GM21528 (cell line): Measurements from ENCODE around the gene NT5C1B.
"Not testable (repeated sequence)": the region's sequence is repeated elsewhere in the genome, so short reads cannot be mapped to it uniquely, and the experiment has no call there.

Experiments used
- ATAC-seq: cut with Tn5 transposase; IDR thresholded peaks from one replicate; pipeline ENCODE4 v1.9.1; 2021; ENCODE audit warnings: mild to moderate bottlenecking, moderate library complexity; ENCODE audit not compliant: unreplicated experiment, low FRiP score

Gene NT5C1B

DNA sequence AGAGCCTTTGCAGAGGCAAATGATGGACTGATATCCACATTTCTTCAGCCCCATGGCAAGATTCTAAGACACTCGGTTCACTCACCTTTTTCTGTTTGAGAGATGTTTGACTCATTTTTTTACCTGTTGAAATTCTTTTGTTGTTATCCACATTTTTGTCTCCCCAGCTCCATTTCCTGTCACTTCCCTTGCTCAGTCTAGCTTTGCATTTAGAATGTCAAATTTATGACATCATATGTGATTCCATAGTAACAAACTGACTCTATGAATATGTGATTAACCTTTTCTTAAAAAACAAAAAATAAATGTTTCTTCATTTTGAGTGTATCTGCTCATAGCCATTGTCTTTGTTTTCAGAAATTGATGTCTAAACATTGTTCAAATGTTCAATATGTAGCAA is at the start of gene NT5C1B:
Gene NT5C1B (minus strand): TSS at position 216 of the 400 bp plus-strand sequence. CDS start 101 bp downstream, at position 115.
- no peak for ATAC-seq

- no peak for ATAC-seq
These were observed 47.8 kb upstream of the NT5C1B start for GRCh38 chr2:18637196-18637595.

- not testable (repeated sequence) for ATAC-seq
These were observed 43.3 kb upstream of the NT5C1B start for GRCh38 chr2:18632699-18633098.

GRCh38 chr2:18630941-18631340 is 41.6 kb upstream of the NT5C1B start:
- no peak for ATAC-seq

DNA sequence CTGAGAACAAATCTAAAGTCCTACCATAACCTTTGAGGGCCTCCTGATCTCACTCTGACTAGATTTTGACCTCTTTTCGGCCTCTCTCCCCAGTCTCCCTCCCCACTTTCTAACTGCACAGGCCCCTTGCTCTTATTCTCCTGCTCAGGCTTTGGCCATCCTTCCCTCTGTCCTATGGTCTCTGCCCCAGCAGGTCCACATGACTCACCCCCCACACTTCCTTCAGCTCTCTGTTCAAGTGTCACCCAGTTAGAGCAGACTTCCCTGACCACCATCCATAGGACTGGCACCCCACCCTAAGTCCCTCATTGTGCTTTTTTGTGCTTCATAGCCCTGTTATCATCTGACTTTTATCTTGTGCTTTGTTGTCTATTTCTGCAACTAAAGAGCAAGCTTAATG is 41.2 kb upstream of the NT5C1B start:
- ATAC-seq, result no peak

DNA sequence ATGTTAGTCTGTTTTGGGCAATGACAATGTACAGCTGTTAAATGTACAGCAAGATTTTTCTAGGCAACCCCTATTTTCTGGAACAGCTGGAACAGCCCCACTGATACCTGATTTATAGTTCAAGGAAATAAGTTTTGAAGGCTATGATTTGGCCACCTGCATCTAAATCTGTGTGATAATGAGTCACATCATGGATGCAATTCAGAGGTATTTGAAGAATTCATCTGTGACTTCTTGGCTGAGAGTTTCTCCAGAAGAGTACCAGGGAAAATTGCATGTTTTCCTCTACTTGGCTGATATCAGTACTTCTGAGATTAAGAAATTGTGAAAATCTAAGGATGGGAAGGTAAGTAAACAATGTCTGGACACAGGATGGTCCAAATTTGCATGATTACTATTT is 40.7 kb upstream of the NT5C1B start:
- ATAC-seq, result no peak

DNA sequence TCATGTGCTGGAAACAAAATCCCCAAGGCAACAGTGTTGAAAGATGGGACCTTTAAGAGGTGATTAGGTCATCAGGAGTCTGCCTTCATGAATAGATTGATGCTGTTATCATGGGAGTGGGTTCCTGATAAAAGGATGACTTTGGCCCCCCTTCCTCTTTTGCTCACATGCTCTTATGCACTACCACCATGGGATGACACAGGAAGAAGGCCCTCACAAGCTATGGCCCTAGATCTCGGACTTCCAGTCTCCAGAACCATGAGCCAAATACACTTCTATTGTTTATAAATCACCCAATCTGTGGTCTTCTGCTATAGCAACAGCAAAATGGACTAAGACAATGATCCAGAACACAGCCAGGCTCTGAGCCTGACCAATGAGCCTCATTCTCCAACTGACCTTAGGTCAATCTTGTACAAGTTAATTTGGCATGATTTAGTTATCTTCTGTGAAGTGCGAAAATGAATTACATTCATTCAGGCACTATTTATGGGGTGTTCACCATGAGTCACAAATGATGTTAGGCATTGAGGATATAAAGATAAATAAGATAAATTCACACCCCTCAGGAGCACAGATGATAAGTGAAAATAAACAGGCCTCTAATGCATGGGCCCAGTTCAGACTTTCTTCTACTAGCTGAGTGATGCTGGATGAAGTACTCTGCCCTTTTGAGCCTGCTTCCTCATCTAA is 37.7 kb upstream of the NT5C1B start:
- no peak for ATAC-seq

DNA sequence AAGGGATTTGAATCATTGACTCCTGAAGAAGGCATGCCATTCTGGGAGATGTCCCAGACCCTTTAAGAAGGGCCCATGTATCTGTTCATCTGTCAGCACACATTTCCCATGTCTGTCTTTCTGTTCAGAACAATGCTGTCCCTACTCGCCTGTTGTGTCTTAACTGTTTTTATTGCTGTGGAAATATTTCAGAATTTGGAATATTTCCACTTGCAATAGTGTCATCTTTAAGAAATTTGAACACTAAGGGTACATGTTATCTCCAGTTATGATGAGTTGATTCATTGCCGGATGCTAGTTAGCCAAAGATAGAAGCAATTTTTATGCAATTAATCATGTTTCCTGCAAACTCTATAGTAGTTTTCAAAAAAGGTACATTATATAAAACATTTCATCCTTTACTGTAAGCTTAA is 36.9 kb upstream of the NT5C1B start:
- ATAC-seq, result no peak

GRCh38 chr2:18625563-18625962 is 36.2 kb upstream of the NT5C1B start:
- no peak for ATAC-seq

GRCh38 chr2:18623782-18624181 is 34.4 kb upstream of the NT5C1B start:
- no peak for ATAC-seq

- ATAC-seq, result no peak
These were observed 31.7 kb upstream of the NT5C1B start for GRCh38 chr2:18620867-18621632.

DNA sequence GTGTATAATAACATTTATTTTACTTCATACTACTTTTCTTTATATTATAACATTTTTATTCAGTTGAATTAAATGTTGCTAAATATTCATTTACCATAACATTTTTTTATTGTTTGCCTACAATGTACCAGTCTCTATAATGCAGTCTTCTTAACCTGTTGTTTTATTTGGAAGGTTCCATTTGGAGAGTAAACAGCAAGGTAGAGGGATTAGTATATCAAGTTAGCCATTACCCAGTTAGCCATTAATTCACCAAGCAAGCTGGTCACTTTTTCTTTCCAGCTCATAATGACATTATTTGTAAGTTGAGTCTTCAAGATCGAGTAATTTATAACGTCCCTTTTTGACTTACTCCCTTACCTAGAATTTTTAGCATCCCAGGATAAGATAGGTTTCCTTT is 29.7 kb upstream of the NT5C1B start:
- ATAC-seq, result no peak

DNA sequence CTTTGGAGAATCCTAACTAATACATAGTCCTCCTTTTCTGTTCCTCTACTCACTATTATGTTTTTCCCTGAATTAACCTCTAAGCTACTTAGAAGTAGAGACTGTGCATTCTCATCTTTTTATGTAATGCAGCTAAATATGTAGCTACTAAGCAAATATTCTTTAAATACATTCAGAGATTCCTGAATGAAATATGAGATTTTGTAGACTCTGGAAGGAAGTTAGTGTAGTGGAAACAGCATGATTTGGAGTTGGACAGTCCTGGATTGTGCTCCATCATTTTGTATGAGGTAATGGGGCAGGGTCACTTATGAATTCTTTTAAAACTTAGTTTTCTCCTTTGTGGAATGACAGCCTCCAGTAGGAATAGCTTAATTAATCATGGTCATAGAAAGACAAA is 24.7 kb upstream of the NT5C1B start:
- no peak for ATAC-seq

DNA sequence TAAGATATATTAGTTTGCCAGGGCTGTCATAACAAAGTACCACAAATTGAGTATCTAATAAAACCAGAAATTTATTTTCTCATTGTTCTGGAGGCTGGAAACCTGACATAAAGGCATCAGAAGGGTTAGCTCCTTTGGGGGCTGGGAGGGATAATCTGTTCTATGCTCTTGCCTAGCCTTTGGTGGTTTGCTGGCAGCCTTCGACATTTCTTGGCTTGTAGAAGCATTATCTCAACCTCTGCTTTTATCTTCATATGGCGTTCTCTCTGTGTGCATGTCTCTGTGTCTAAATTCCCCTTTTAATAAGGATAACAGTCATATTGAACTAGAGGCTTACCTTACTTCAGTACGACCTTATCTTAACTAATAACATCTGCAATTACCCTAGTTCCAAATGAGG is 22.8 kb upstream of the NT5C1B start:
- ATAC-seq, result no peak

GRCh38 chr2:18611604-18612003 is 22.2 kb upstream of the NT5C1B start:
- no peak for ATAC-seq

DNA sequence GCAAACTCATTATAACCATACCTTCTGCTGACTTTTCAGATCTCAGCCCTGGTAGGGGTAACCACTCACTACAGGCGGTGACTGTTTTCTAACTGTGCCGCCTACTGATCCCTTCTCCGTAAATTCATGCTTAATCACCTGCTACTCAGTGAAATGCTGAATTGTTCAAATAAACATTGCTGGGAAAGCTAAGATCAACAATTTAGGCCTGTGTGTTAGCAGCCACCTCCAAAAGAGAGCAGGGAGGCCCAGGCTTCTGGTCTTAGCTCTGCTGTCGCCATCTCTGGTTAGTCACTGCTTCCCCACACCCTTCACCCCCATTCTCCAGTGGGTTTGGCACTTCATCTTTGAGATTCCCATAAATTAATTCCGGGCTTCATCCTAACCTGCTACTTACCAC is 21.8 kb upstream of the NT5C1B start:
- no peak for ATAC-seq

DNA sequence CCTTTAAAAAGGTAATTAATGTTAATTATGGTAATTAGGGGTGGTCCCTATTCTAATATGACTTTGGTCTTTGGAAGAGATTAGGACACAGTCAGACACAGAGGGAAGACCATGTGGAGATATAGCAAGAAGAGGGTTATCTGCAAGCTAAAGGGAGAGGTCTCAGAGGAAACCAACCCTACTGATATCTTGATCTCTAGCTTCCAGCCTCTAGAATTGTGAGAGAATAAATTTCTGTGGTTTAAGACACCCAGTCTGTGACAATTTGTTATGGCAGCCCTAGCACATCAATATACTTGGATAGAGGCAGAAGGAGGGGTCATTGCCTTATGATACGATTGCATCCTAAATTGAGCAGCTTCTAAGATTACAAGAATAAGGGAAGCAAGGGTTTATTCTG is 21.3 kb upstream of the NT5C1B start:
- no peak for ATAC-seq

DNA sequence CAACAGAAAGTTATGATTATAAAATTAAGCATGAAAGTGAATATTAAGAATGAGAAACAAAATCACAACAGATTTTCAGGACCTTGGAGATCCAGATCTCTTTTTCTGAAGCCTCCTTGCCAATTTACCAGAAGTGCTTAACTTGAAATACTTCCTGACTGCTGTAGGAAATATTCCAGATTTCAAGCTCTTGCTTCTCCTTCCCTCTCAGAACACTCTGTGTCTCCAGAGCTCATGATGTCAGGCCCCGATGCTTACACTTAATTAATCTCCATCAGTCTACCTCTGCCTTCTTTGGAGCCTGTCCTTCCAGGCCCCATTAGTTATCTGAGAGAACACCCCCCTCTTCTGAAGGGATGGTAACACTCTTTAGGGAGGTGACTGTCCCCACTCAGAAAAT is 20.7 kb upstream of the NT5C1B start:
- ATAC-seq, result no peak

GRCh38 chr2:18605115-18605514 is 15.7 kb upstream of the NT5C1B start:
- no peak for ATAC-seq

DNA sequence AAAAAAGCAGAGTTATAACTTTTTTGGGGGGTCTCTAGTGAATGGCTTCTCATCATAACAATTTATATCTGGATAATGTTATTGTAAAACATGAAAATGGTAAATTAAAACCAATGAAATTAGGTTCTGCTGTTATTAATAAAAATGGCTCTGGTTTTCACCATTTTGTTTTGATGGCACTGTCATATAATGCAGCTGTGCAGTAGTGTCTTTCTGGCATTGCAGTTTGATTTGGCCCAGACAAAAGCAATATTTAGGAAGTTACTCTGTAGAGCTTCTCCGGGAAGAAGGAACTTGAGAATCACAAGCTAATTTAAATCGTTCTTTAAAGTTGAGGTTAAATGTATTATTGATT is 15.1 kb upstream of the NT5C1B start:
- no peak for ATAC-seq

- no peak for ATAC-seq
These were observed 14.6 kb upstream of the NT5C1B start for GRCh38 chr2:18603854-18604530.

DNA sequence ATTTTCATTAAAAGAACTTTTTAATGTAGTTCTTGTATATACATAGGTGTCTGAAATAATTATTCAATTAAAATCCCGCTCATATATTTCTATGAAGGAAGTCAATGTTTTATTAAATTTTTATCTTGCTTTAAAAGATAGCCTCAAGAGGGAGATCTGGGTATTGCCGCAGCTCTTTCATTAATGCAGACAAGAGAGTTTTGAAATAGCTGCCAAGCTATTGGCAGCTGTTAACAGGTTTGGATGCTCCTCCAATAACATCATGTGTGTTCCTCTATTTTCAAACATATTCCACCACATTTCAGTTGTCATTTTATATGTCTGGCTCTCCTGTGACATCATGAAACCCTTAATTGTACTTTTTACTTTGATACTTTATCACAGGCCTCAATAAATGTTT is 12.9 kb upstream of the NT5C1B start:
- ATAC-seq, result no peak
